Loucy (cell line): ENCODE data around the gene NUDT13.

Experiments used
- H2AFZ ChIP-seq: fragments of 200-600 bp; sonication (generic); 2 replicates; pipeline ENCODE4 v1.6.0; 2016; ENCODE audit warnings: antibody characterized with exemption, mild to moderate bottlenecking, low read length, moderate library complexity
- H3F3A ChIP-seq: fragments of 200-600 bp; 2 replicates; pipeline ENCODE4 v1.6.0; 2016; ENCODE audit warnings: antibody characterized with exemption, low read depth, mild to moderate bottlenecking
- H3K27me3 ChIP-seq: fragments of 200-600 bp; sonication (generic); 2 replicates; pipeline ENCODE4 v1.6.1; 2014; ENCODE audit warnings: low read length, mild to moderate bottlenecking; ENCODE audit not compliant: insufficient read depth, poor library complexity, severe bottlenecking
- H3K36me3 ChIP-seq: fragments of 200-600 bp; sonication (generic); 2 replicates; pipeline ENCODE4 v1.6.1; 2016; ENCODE audit warnings: low read length; ENCODE audit not compliant: insufficient read depth
- H3K4me1 ChIP-seq: fragments of 200-600 bp; sonication (generic); 2 replicates; pipeline ENCODE4 v1.5.1; 2014; ENCODE audit warnings: low read length, mild to moderate bottlenecking; ENCODE audit not compliant: insufficient read depth, poor library complexity, severe bottlenecking
- H3K4me2 ChIP-seq: fragments of 200-600 bp; sonication (generic); 2 replicates; pipeline ENCODE4 v1.6.0; 2014; ENCODE audit warnings: antibody characterized with exemption, low read length, low read depth, mild to moderate bottlenecking; ENCODE audit not compliant: poor library complexity, severe bottlenecking
- H3K4me3 ChIP-seq: fragments of 200-600 bp; sonication (generic); 2 replicates; pipeline ENCODE4 v1.5.1; 2014; ENCODE audit warnings: low read length, mild to moderate bottlenecking, mixed read lengths; ENCODE audit not compliant: poor library complexity, severe bottlenecking
- H3K79me2 ChIP-seq: fragments of 200-600 bp; sonication (generic); 2 replicates; pipeline ENCODE4 v1.6.1; 2014; ENCODE audit warnings: low read length; ENCODE audit not compliant: insufficient read depth
- H3K9ac ChIP-seq: fragments of 200-600 bp; sonication (generic); 2 replicates; pipeline ENCODE4 v1.6.0; 2014; ENCODE audit warnings: mild to moderate bottlenecking, low read depth, low read length, moderate library complexity; ENCODE audit not compliant: poor library complexity, severe bottlenecking
- H3K9me2 ChIP-seq: fragments of 200-600 bp; sonication (generic); replicated peaks from 2 replicates; pipeline ENCODE4 v1.6.1; 2016; ENCODE audit warnings: low read depth, low read length, mixed read lengths
- H3K9me3 ChIP-seq: fragments of 200-600 bp; sonication (generic); 2 replicates; pipeline ENCODE4 v1.6.1; 2014; ENCODE audit warnings: mild to moderate bottlenecking, antibody characterized with exemption, low read length, low read depth; ENCODE audit not compliant: insufficient read depth
- H4K20me1 ChIP-seq: fragments of 200-600 bp; sonication (generic); 2 replicates; pipeline ENCODE4 v1.6.0; 2014; ENCODE audit warnings: antibody characterized with exemption, low read length, mild to moderate bottlenecking; ENCODE audit not compliant: insufficient read depth, poor library complexity, severe bottlenecking
- CTCF ChIP-seq: fragments of 200-600 bp; sonication (generic); conservative IDR thresholded peaks from 2 replicates; pipeline ENCODE4 v1.5.1; 2014; ENCODE audit warnings: mild to moderate bottlenecking, antibody characterized with exemption, low read length
- EZH2phosphoT487 ChIP-seq: fragments of 200-600 bp; IDR thresholded peaks from 2 replicates; pipeline ENCODE4 v1.6.1; 2018; ENCODE audit warnings: antibody characterized with exemption, mild to moderate bottlenecking, moderate library complexity, borderline replicate concordance

The NUDT13 gene

GRCh38 chr10:73076360-73077183 is 33.7 kb upstream of the NUDT13 start:
- Histone ChIP-seq H3K4me3 (no peak overlapping the region), H3K27me3 (no peaks in the 10 kb centered on the region), H3K9me2 (no peaks in the 10 kb centered on the region), H3K9ac (no peak overlapping the region), H3K36me3 (peaks cover 27% of the 10 kb centered on the region), H3K4me2 (no peak overlapping the region), H4K20me1 (peaks cover 19% of the 10 kb centered on the region), H3F3A (no peaks in the 10 kb centered on the region), H3K4me1 (peaks cover 13% of the 10 kb centered on the region), H3K9me3 (no peaks in the 10 kb centered on the region), H2AFZ (no peak overlapping the region), H3K79me2 (peaks cover 55% of the 10 kb centered on the region)
- TF ChIP-seq EZH2phosphoT487 (no peak), CTCF (no peak)

GRCh38 chr10:73079779-73080541 is 30.3 kb upstream of the NUDT13 start:
- Histone ChIP-seq H3K9ac (no peak overlapping the region), H2AFZ (no peak overlapping the region), H3K9me2 (no peaks in the 10 kb centered on the region), H3K4me2 (no peak overlapping the region), H3K79me2 (peaks cover 85% of the 10 kb centered on the region), H3K4me1 (peaks cover 13% of the 10 kb centered on the region), H3K4me3 (no peak overlapping the region), H3K36me3 (no peaks in the 10 kb centered on the region), H4K20me1 (peaks cover 21% of the 10 kb centered on the region), H3F3A (no peaks in the 10 kb centered on the region), H3K27me3 (no peaks in the 10 kb centered on the region), H3K9me3 (no peaks in the 10 kb centered on the region)
- no peak for TF ChIP-seq CTCF
- TF ChIP-seq EZH2phosphoT487: no peak

- no peak overlapping the region for H3K4me3 ChIP-seq
- no peaks in the 10 kb centered on the region for H3K36me3 ChIP-seq
- no peak overlapping the region for H2AFZ ChIP-seq
- H3K27me3 ChIP-seq: no peaks in the 10 kb centered on the region
- H3K79me2 ChIP-seq: peaks cover 84% of the 10 kb centered on the region
- no peak overlapping the region for H3K4me2 ChIP-seq
- no peak overlapping the region for H3K9ac ChIP-seq
- H3K9me3 ChIP-seq: no peaks in the 10 kb centered on the region
- no peaks in the 10 kb centered on the region for H3K4me1 ChIP-seq
- H3F3A ChIP-seq: no peaks in the 10 kb centered on the region
- TF ChIP-seq CTCF: no peak
- no peak for TF ChIP-seq EZH2phosphoT487
- H4K20me1 ChIP-seq: peaks cover 20% of the 10 kb centered on the region
- H3K9me2 ChIP-seq: no peaks in the 10 kb centered on the region
Measured at GRCh38 chr10:73083221-73083620, 27.0 kb upstream of the NUDT13 start.
